ENCODE results near the gene PECR.

DNA sequence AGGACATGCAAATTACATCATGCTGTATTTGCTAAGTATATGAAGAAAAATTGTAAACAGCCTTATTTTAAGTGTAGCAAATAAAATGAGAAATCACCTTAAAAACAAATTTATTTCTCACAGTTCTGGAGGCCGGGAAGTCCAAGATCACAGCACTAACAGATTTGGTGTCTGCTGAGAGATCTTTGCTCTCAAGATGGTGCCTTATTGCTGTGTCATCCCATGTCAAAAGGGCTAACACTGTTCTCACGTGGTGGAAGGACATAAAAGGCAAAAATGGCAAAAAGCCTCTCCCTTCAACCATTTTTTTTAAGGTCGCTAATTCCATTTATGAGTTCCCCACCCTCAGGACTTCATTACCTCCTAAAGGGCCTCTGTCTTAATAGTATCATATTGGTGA, 39.6 kb upstream of the PECR start:
- TF ChIP-seq, protein P1, sequence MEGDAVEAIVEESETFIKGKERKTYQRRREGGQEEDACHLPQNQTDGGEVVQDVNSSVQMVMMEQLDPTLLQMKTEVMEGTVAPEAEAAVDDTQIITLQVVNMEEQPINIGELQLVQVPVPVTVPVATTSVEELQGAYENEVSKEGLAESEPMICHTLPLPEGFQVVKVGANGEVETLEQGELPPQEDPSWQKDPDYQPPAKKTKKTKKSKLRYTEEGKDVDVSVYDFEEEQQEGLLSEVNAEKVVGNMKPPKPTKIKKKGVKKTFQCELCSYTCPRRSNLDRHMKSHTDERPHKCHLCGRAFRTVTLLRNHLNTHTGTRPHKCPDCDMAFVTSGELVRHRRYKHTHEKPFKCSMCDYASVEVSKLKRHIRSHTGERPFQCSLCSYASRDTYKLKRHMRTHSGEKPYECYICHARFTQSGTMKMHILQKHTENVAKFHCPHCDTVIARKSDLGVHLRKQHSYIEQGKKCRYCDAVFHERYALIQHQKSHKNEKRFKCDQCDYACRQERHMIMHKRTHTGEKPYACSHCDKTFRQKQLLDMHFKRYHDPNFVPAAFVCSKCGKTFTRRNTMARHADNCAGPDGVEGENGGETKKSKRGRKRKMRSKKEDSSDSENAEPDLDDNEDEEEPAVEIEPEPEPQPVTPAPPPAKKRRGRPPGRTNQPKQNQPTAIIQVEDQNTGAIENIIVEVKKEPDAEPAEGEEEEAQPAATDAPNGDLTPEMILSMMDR (IDR thresholded peaks at IDR 0.05 in 2 of 3, conservative IDR thresholded peaks at IDR 0.05 in 1 of 3; ENCODE audit: control insufficient read depth in 2 of 3, extremely low read depth in 1 of 3, insufficient read depth in 1 of 3, low read depth in 3 of 3, low read length in 3 of 3), result no peak
- TF ChIP-seq KAT2A (conservative IDR thresholded peaks at IDR 0.05; ENCODE audit: control insufficient read depth, low read depth, low read length) (no peak), STAT3 (IDR thresholded peaks at IDR 0.05; ENCODE audit: low read depth, low read length) (no peak), SP1 (IDR thresholded peaks at IDR 0.05; ENCODE audit: low read depth, low read length) (no peak), FOS (IDR thresholded peaks at IDR 0.05; ENCODE audit: borderline replicate concordance, extremely low read depth, insufficient read length) (no peak), PML (IDR thresholded peaks at IDR 0.05; ENCODE audit: low read length) (no peak), ZZZ3 (IDR thresholded peaks at IDR 0.05; ENCODE audit: control insufficient read depth, insufficient read length, low read depth) (no peak), ZBED1 (IDR thresholded peaks at IDR 0.05; ENCODE audit: borderline replicate concordance) (no peak), GABPA (IDR thresholded peaks at IDR 0.05; ENCODE audit: low read depth) (no peak), RFX5 (IDR thresholded peaks at IDR 0.05; ENCODE audit: low read depth, low read length) (no peak), EZH2 (IDR thresholded peaks at IDR 0.05; ENCODE audit: borderline replicate concordance, control insufficient read depth, low read depth, low read length) (no peak)
- TF ChIP-seq, protein P2, sequence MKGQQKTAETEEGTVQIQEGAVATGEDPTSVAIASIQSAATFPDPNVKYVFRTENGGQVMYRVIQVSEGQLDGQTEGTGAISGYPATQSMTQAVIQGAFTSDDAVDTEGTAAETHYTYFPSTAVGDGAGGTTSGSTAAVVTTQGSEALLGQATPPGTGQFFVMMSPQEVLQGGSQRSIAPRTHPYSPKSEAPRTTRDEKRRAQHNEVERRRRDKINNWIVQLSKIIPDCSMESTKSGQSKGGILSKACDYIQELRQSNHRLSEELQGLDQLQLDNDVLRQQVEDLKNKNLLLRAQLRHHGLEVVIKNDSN (IDR thresholded peaks at IDR 0.05; ENCODE audit: borderline replicate concordance, extremely low read length, insufficient read depth, low read depth, low read length), result no peak
- TF ChIP-seq, protein P3, sequence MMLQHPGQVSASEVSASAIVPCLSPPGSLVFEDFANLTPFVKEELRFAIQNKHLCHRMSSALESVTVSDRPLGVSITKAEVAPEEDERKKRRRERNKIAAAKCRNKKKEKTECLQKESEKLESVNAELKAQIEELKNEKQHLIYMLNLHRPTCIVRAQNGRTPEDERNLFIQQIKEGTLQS (IDR thresholded peaks at IDR 0.05; ENCODE audit: borderline replicate concordance, extremely low read depth, low read depth, low read length), result no peak

All from GM12878 (cell line).